GM23248 (cell line): ENCODE measurements around the gene RRBP1.

Experiments
- EZH2 ChIP-seq: fragments of 200-600 bp; sonication (generic); IDR thresholded peaks from 2 replicates; pipeline ENCODE4 v1.6.1; 2018; ENCODE audit warnings: antibody characterized with exemption, mild to moderate bottlenecking; ENCODE audit not compliant: insufficient read depth, poor library complexity, severe bottlenecking
- EZH2phosphoT487 ChIP-seq: fragments of 200-600 bp; sonication (generic); IDR thresholded peaks from 2 replicates; pipeline ENCODE4 v1.6.1; 2018; ENCODE audit warnings: antibody characterized with exemption, moderate library complexity, mild to moderate bottlenecking, low read depth; ENCODE audit not compliant: insufficient read depth

GRCh38 chr20:17665756-17666155 is 16.3 kb downstream of the RRBP1 start:
- TF ChIP-seq EZH2phosphoT487 (no peak), EZH2 (no peak)
